UCSD-AML1 (cell line): ENCODE data around the gene GHRL.
"Not testable (repeated sequence)": the region's sequence is repeated elsewhere in the genome, so short reads cannot be mapped to it uniquely, and the experiment has no call there.

Source experiments
- DNase-seq: peaks from one replicate; lab custom pipeline; 2025; ENCODE audit not compliant: unreplicated experiment; lab: John Stamatoyannopoulos, UW

GHRL gene

DNA sequence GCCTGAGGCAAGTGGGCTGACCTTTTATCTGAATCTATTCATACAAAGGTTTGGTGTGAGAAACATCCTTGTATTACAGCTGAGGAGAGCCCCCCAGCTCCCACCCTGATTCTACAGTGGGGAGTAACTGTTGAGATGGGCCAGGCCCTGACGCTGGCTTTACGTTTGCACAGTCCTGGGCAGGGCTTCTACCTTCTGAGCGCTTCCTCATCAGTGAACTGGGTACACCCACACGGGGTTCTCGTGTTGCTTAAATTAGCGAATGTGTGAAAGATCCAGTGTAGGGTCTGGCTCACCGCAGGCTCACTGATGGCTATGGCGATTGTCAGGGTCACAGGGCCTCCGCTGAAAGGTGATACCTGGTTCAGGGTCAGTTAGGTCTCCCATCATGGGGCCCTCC, 7.3 kb upstream of the GHRL start:
- no peak for DNase-seq

DNA sequence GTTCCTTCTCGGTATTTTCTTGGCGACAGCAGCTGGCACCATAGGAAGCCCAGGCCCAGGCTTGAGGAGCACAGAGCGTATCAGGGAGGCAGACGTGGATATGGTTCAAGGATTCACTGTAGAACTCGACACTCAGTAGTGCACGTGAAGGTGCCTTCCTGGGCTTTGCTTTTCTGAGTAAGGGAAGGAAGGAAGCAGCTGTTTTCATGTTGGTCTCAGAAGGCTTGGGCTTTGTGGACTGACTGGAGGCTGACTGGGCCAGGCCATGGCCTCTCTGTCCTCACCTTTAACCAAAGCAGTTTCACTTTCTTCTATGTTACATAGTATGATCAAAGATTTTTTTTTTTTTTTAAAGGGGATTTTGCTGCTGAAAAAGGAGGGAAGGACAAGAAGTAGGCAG, 6.9 kb upstream of the GHRL start:
- no peak for DNase-seq

DNA sequence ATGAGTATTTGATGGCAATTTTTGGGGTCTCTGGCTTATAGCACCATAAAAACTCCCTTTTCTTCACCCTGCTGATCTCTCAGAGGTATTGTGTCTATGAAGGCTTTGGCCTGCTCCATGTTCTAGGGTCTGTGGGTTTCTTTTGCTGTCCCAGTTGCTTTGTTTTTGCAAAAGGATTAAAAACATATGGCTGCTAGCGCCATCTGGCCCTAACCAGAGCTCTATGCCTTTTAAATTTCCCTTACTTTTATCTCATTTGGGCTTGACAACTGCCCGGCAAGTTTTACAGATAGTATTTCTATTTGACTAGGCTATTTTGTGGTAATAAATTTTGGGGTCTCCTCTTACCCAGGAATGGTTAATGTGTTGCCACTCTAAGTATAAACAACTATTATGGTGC, 6.4 kb upstream of the GHRL start:
- DNase-seq, result no peak

DNA sequence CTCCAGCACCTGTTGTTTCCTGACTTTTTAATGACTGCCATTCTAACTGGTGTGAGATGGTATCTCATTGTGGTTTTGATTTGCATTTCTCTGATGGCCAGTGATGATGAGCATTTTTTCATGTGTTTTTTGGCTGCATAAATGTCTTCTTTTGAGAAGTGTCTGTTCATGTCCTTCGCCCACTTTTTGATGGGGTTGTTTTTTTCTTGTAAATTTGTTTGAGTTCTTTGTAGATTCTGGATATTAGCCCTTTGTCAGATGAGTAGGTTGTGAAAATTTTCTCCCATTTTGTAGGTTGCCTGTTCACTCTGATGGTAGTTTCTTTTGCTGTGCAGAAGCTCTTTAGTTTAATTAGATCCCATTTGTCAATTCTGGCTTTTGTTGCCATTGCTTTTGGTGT, 5.3 kb upstream of the GHRL start:
- DNase-seq, result not testable (repeated sequence)

DNA sequence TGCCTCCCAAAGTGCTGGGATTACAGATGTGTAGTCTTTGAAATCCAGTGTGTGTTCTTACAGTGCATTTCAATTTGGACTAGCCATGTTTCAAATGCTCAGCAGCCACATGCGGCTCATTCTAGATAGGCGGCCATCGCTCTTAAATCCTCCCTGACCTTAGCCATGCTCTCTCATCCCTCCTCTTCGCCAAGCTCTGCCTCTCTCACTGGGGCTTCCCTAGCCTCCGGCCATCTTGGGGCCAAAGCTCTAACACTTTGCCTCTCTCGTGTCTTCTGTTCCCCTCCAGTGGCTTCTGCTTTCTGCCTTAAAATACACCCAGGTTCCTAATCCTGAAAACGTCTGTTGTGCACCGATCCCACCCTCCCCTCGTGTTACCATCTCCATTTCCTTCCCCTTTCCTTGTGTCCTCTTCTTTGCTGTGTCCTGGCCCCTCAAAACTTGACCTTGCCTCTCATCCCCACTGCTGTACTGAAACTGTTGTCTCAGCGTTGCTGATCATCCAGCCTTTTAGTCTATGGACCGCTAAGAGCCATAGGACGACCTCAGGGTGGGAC, 1.4 kb upstream of the GHRL start:
- no peak for DNase-seq

DNA sequence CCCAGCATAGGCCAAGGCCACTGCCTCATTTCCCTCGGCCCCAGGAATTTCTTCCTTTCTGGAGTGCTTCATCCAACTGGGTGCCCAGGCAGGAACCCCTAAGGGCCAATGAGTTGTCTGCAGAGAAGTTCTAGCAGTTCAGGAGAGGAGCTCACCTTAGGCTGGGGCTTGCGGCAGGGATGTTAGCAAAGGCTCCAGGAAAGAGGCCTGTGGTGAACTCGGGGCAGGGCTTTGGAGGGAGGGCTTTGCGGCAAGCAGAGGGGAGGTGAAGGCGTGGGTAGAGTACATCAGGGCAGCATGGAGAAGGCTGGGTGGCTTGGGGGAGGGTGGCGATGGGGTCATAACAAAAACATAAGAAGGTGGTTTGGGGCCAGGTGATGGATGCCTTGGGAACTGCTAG, 1.1 kb downstream of the GHRL start:
- DNase-seq, result no peak

DNA sequence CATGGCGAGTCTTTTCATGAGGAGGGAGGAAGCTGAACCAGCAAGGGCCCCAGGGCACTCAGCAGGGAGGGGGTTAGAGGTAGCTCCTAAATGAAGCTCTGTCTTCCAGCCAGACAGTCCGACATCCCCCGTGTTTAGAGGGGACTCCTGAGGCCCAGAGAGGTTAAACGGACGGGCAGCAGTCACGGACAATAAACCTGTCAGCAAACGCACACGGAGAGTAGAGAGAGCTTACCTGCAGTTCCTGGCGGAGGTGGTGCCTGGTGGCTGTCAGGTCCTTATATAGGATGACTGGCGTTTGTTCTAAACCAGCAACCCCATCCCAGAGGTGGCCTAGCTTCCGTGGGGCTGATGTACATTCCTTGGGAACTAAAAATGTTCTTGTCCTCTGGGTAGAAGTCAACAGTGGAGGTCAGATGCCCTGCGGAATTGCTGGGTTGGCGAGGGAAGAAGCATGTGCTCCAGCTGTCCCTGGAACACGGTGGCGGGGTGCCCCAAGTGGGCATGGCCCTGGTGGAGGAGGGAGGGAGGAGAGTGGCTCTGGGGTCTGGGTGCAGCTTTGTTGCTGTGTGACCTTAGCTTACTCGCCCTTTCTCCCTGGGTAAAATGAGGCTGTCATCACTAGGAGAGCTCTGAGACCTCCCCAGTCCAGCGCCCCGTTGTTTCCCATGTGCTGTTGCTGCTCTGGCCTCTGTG, 2.1 kb downstream of the GHRL start:
- no peak for DNase-seq

DNA sequence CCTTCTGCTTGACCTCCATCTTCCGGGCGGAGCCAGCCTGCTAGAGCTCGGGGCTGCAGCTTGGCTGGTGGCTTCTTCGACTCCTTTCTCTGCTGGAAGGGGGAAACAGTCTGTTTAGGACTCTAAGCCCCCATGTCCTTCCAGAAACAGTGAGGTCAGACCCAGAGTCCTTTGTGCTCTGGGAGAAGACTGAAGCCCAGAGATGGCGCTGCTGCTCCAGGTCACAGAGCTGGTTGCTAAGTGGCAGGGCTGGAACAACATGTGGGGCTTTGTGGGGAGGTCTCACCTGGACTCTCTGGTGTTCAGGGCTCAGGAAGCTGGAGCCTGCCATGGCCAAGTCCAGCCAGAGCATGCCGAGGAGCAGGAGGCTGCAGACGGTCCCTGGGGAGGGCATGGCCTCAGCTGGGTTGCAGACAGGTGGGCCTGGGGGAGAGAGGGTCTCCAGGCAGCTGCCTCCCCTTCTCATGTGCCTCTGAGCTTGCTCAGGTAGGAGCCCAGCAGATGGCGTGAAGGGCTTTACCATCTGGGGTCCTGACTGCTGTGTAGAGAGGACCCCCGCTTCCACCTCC, 2.9 kb downstream of the GHRL start:
- DNase-seq, result no peak

DNA sequence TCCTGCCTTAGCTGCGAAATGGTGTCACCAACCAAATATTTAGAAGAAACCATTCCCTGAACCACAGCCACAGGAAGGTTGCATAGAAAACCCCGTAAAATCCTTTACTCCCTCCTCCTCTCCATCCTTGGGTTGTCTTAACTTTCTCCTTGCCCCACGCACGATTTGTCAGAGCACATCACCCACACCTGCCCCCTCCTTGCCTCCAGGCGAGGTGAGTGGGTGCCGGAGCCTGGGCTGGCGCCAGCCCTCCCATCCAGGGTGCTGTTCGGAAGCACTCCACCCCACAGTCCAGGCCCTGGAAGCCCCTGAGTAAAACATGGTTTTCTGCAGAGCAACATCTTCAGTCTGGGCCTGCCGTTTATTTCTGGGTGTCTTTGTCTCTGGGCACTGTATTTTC, 3.7 kb downstream of the GHRL start:
- no peak for DNase-seq

DNA sequence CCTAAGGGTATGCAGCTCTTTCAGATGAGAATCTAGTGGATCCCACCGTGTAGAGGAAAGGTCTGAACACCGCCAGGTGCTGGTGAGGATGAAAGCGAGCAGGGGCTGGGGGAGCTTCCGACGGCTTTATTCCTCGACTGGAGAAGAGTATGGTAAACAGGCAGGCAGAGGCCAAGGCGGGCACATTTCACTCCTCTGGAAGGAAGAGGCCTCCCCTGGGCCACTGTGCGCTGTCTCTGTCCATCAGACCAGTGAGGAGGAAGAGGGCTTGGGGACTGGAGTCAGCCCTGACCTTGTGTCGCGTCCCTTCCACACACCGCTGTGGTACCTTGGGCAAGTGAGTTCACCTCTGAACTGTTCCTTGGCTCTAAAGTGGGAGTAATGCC, 4.2 kb downstream of the GHRL start:
- no peak for DNase-seq

DNA sequence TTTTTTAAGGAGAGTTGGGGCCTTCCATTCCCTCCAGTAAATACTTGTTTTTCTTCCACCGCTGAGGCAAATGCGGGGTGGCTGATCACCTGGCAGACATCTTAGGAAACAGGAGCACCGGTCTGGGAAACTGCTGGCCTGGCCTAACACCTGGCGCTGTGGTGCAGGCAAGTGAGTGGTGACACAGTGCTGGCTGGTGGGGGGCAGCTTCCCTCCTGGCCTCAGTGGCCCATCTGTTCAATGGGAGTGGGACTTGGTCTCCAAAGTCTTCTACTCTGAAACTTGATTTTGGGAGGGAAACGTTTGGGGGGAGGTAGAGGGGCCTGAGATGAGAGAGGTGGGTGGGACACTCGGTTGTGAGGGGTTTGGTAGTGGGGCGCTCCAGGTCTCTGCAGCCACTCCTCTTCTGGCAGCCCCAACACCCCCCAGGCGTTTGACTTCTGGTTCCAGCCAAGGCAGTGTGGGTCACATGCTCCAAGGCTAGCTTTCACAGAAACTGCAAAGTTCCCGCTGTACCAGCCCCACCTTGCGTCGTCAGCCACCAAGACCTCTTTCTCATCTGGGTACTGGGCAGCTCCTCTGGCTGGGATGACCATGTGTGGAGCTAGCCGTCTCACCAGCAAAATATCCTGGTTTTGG, 4.7 kb downstream of the GHRL start:
- DNase-seq, result no peak

DNA sequence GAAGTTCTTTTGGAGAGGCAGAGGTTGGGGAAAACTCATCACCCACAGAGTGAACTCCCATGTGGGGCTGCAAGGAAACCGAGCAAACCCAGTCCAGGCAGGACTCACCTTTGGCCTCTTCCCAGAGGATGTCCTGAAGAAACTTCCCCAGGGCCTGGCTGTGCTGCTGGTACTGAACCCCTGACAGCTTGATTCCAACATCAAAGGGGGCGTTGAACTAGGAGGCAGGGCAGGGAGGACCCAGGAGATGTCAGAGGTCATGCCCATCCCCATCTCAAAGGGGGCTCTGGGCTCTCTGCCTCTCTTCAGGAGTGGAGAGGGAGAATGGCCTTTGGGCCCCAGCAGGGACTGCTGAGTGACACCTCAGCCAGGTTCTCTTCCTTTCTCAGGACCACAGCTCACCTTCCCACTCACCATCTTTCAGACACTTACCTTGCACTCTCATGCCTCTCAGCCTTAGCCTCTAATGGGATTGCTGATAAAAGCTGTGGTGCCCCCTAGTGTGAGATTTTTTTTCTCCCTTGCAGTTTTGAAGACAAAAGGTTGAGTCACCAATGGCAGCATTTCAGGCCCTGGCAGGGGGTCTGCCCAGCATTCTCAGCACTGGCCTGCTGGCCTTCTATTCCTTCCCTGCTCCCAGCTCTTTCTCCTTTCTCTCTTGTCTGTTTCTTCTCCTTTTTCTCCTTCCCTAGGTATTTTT, 6.0 kb downstream of the GHRL start:
- no peak for DNase-seq

DNA sequence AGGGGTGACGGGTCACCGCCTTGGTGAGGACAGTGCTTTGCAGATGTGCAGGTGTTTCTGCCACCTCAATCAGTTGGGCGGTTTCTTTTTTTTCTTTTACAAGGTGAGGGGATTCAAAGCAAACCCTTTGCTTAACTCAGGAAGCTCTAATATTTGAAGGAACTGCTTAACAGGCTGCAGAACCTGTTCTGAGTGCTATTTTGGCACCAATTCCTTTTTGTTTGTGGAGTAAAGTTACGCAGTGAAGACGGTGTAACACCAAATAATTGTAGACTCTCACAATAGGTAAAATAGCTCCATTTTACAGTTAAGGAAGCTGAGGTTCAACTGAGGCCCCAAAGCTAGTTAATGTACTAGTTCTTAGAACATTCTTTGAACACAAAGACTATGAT, 6.6 kb downstream of the GHRL start:
- DNase-seq, result no peak

DNA sequence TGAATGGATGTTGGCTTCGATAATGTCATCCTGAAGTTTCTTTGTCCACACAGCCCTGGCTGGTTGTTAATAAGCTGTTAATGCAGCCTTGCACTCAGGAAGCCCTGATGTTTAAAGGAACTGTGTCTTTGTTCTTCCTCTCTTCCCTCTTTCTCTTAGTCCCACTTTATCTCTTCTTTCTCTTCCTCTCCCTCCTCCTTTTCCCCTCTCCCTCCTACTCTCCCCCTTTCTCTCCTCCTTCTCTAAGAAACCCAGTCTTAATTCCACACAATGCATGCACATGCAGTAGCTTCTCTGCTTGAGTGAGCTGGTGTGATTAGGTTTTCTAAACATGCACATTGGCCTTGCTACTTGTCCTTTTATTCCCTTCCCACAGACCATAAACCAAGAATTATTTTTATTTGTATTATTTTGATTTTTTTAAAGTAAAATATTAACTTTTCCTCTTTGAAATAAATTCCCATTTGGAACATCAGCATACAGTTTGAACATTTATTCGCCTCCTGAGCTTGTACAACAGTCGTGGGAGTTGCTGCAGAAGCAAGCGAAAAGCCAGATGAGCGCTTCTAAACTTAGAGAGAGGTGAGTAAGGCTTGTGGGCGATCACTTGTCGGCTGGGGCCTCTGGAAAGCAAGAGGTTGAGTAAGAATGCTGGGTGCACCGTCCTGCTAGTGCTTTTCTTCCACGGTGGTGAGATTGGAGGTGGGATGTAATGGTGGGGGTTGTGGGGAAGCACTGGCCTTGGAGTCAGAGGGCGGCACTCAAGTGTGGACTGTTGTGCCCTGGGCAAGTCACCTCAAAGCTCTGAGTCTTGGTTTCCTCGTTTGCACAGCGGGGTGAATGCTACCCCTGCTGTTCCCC, 7.2 kb downstream of the GHRL start:
- DNase-seq, result no peak

DNA sequence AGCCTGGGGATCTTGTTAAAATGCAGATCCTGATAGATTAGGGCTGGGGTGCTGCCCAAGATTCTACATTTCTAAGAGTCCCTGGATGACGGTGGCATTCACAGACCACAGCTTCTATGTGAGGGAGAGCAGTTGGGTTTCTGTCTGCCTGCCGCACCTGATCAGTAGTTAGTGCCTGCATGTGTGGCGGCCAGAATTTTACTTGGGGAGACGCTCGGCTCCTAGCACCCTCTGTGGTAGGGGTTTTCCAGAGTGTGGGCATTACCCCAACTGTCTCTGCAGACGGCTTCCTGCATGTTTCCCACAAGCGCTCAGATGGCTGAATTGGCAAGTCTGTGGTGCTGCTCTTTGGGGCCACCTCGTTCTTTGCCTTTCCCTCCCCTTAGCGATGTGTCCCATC, 8.3 kb downstream of the GHRL start:
- DNase-seq, result no peak

DNA sequence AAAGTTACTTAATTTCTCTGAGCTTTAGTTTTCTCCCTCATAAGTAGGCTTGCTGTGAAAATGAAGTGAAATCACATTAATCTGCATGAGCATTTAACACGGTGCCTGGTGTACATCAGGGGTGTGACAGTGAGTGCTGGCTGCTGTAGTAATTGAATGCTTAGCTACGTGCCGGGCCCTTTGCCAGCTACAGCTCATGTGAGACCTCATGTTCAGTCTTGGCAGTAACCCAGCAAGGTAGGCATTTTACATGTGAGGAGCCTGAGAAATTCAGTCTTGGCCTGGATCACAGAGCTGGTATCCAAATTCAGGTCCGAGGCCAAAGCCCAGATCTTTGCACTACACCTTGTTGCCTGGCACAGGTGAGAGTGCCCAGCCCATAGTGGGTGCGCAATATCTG, 9.1 kb downstream of the GHRL start:
- DNase-seq, result no peak

DNA sequence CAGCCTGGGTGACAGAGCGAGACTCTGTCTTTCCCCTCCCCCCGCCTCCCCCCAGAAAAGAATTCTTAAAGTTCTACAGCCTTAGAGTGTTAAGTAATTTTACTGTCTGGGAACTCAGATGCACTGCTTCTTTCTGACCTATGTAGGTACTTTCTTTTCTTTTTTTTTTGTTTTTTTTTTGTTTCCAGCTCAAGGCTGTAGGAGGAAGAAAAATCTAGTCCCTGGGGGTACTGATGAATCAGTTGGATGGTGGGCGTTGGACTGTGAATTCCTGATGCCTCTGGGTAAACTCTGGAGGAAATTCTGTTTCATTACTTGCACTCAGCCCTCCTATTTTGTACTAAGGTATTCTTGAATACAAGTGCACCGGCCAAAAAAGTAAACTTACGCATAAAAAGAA, 10.8 kb downstream of the GHRL start:
- DNase-seq, result no peak

DNA sequence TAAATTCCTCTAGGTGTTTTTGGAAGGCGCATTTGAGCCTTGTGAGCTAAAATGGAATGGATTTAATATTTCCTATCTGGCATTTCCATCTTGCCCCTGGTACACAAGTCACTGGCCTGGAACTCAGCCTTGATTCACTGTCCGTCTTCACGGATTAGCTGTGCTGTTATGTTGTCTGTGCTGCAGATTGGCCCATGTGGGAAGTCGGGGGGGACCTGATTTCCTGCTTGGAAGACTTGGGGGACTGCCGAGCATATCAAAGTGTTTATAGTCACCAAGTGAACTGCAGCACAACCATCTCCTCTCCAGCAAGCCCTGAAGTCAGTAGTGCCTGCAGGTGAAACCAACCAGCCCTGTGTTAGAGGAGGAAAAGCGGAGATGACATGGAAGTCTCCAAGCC, 12.2 kb downstream of the GHRL start:
- DNase-seq, result no peak

DNA sequence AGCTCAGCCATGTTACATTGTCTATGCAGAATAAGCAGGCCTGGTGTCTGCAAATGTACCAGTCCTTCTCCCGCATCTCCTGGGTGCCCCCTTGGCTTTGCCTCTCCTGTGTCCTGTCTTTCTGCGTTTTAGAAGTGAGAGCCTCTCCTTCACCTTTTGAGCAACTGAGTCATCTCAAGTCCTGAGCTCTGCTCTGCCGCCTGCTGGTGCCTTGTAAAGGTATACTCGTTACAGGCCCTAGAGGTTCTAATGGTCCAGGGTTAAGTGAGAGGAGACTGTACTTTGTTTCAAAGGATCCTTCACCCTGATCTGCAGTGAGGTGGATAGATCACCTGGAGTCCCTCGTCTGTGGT, 12.6 kb downstream of the GHRL start:
- DNase-seq, result no peak

DNA sequence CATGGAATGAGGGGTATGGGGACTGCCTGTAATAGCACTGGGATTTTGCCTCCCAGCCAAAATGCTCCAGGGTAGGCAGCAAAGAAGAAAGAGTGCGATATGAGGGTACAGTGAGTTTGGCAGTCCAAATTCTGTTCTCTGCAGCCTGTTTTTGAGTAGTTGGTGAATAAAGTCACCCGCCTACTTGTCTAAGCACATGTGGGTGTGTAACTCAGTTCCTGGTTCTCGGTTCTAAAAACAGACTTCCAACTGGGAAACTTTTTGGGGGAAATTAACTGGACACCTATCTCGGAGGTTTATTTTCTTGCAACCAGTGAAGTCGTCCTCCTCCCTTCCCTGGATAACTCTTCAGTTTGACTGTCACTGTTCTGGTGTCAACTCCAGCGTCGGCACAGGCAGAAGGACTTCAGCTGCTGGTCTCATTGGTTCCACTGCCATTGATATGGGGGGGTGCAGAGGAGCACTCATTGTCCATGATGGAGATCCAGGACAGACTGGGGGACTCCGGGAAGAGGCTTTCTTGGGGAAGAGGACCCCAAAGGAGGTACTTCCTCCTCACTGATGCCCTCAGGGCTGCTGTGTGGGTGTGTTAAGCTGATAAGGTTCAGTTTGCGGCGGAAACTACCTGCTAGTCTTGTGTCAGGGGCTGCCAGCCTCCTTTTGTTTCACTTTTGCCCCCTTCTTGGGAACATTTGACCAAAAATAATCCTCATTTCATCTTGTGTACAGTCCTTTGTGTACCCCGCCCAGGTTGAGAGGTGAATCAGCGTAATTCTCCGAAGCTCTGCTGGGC, 13.2 kb downstream of the GHRL start:
- DNase-seq, result no peak
